Pons (tissue), 1 donor: ENCODE data around the gene AQP11.
"Not testable (repeated sequence)": the region's sequence is repeated elsewhere in the genome, so short reads cannot be mapped to it uniquely, and the experiment has no call there.

Experiments
- DNase-seq: peaks from one replicate; pipeline ENCODE4 v3.0.0-alpha.2; 2016; ENCODE audit warnings: low spot score

The AQP11 gene, protein sequence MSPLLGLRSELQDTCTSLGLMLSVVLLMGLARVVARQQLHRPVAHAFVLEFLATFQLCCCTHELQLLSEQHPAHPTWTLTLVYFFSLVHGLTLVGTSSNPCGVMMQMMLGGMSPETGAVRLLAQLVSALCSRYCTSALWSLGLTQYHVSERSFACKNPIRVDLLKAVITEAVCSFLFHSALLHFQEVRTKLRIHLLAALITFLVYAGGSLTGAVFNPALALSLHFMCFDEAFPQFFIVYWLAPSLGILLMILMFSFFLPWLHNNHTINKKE

GRCh38 chr11:77589521-77590193 is at the start of gene AQP11:
Gene AQP11, plus strand, starts transcription at chr11:77589953. Its CDS starts 40 bp downstream, at chr11:77589993.
- peak; percentile 76 for DNase-seq

GRCh38 chr11:77542296-77542695 is 47.5 kb upstream of the AQP11 start:
- DNase-seq = no peak

DNA sequence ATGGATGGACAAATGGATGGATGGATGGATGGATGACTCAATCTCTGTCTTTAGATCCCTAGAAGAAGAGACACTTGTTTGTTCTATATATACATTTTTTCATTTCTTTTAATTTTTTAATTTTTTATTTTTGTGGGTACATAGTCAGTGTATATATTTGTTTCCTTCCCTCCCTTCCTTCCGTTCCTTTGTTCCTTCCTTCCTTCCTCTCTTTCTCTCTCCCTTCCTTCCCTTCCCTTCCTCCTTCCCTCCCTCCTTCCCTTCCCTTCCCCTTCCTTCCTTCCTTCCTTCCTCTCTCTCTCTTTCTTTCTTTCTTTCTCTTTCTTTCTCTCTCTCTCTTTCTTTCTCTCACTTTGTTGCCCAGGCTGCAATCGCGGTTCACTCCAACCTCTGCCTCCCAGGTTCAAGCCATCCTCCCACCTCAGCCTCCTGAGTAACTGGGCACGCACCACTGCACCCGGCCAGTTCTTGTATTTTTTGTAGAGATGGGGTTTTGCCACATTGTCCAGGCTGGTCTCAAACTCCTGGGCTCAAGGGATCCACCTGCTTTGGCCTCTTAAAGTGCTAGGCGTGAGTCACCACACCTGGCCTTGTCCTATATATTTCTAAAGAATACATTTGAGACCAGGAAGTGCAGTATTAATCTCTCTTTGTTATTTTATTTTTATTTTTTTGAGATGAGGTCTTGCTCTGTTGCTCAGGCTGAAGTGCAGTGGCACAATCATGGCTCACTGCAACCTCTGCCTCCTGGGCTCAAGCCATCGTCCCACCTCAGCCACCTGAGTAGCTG is 42.5 kb upstream of the AQP11 start:
- no peak for DNase-seq

GRCh38 chr11:77547863-77548551 is 41.7 kb upstream of the AQP11 start:
- DNase-seq = peak; percentile 94

DNA sequence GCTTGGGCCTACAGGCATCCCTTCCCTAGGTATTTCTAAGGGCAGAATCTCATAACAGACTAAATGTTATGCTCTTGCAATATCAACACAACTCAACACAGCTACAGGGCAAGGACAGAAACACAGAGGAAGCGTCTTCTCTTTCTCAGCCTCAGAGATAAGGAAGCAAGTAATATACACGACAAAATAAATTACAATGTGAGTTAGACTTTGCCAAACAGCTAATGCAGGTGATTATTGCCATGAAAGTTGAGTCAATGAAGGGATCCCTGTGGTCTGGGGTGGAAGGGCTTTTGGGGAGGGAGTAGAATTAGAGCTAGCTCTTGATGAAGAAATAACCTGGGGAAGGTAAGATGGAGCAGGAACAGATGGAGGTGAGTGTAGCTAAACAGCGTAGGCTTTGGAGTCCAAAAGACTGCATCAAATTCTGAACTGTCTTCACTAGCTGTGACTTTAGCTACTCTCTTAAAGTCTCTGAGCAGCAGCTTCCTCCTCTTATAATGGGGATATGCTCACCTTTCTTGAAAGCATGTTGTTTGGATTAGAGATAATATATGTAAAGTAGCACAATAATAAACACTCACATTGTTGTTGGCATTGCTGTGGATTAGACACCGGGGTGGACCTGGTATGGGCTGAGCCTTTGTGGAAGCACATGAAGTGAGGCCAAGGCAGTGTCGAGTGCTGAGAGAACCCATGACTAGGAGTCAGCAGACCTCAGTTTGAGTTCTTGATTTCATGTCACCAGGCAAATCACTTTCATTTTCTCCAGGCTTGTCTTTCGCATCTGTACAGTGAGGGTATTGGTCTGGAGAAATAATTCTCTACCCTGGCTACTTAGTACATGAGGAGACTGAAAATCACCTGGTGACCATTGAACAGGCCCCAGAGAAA is 41.0 kb upstream of the AQP11 start:
- peak; percentile 11 for DNase-seq

DNA sequence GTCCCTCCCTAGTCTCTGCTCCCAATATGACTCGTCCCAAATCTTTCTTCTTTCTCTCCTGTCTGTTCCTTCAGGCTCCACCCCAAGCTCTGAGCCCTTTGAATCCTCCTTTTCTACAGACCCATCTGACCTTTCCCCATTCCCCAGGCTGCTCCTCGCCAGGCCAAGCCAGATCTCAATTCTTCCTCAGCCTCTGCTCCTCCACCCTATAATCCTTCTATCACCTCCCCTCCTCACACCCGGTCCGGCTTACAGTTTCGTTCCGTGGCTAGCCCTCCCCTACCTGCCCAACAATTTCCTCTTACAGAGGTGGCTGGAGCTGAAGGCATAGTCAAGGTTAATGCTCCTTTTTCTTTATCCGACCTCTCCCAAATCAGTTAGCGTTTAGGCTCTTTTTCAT is 38.3 kb upstream of the AQP11 start:
- DNase-seq = not testable (repeated sequence)

DNA sequence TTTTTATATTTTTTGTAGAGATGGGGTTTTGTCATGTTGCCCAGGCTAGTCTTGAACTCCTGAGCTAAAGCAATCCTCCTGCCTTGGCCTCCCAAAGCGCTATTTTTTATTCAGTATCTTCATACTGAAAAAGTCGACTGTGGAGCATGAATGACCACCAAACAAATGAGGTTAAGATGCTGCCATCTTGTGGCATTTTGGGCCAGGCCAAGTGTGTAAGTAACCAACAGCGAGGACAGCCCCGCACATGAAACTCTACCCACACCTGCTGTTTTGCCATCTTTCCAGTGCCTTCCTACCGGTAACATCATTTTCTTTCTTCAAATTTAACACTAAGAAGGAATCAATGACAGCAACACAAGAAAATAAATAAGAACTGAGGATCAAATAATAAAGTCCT is 32.2 kb upstream of the AQP11 start:
- DNase-seq = peak; percentile 48

DNA sequence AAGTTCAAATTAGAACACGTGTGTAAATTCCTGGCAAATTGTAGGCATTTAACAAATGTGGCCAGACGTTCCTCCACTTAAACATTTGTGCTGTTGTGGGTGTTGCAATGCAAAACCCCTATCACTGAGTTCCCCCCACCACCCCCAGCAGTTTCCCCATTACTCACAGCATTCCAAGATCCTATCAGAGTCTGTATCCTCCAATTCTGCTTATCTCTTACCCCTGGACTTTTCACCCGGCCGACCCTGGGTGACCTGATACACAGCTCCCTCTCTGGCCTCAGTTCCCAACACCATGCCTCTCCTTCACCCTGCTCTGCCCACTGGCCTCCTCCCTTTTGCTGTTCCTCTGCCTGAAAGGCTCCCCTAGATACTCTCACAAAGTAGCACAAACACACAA is 31.4 kb upstream of the AQP11 start:
- no peak for DNase-seq

DNA sequence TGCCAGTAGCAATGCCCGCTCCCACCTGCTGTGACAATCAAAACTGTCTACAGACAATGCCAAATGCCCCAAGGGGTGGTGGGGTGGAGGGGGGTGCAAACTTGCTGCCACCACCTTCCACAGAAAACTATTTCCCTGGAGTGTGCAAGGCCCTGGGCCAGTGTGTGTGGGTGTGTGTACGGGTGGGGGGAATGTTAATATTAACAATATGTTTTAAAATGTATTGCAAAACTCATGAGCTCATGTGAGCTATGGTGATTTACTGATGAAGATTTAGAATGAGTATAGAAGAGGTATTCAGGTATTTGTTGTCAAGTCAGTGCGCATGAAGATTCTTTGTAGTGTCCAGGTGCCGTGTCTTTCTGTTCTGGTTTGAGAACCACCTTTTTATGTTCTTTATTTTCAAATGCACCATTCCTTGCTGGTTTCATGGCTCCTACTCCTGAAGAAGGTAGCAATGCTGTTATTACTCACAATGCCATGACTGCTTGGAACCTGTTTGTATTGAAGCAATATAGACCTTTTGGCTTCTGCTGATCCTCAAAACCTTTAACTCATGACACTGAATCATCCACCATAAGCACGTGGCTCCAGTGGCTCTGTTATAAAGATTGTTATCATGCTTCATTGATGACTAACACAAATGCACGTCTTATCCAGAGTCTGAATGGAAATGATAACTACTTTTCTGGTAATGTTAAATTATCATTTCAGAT is 29.9 kb upstream of the AQP11 start:
- DNase-seq = no peak

GRCh38 chr11:77560605-77561004 is 29.1 kb upstream of the AQP11 start:
- DNase-seq = no peak

- DNase-seq = no peak
These were observed 28.5 kb upstream of the AQP11 start for GRCh38 chr11:77561257-77561656.

- DNase-seq = no peak
These were observed 21.4 kb upstream of the AQP11 start for GRCh38 chr11:77568306-77568705.

GRCh38 chr11:77568916-77569675 is 20.7 kb upstream of the AQP11 start:
- no peak for DNase-seq

DNA sequence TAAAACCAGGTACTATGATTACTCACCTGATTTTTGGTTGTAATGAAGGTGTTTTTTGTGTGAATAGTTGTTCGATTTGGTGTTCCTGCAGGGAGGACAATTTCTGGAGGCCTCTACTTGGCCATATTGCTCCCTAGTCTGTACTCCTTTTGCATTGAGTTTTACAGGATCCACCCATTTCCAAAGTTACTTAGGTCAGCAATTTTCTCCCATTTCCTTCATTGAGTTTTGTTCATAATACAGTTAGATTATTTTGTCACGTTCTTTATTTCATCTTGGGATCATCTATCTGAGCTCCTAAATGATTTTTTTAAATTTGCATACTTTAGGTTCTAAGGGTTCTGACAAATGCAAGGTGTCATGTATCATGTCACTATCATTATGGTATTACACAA is 20.1 kb upstream of the AQP11 start:
- DNase-seq = no peak

- DNase-seq = not testable (repeated sequence)
These were observed 18.9 kb upstream of the AQP11 start for GRCh38 chr11:77570896-77571295.

- DNase-seq = not testable (repeated sequence)
These were observed 14.3 kb upstream of the AQP11 start for GRCh38 chr11:77575428-77575827.

DNA sequence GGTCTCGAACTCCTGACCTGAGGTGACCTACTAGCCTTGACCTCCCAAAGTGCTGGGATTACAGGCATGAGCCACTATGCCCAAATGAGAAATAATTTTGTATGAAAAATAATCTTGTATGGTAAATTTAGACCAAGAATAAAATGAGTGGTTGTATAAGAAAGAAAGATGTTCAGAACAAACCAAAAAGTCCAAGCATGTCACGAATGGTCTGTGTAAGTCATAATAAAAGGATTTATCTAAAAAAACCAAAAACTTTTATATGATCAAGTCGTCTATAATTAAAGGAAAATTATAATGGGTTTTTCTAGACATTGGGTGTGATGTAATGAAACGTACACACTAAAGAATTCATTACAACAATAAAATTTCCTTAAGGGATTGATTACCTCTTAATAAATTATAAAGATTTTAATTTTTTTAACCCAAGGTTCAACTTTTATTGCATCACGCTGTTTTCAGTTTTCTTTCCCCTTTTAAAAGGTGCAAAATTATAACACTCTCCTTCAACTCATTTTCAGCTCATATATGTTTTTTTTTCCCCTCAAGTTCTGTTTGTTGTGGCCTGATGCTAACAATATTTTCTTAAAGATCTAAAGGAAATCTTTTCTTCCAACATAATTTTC is 8.9 kb upstream of the AQP11 start:
- DNase-seq = no peak

DNA sequence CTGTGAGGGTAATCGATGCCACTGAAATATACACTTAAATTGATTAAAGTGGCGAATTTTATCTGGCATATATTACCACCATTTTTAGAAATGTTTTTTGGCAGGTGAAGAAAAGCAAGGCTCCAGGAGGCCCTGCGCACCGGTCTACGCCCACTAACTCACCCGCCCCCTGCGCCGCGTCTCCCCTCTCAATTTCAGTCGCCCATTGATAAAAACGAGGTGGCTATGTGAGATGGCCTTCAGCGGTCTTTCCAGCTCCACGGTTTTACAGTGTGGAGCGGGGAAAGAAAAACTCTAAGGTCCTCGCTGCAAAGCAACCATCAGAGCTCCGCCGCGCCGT is 602 bp upstream of the AQP11 start:
- no peak for DNase-seq

DNA sequence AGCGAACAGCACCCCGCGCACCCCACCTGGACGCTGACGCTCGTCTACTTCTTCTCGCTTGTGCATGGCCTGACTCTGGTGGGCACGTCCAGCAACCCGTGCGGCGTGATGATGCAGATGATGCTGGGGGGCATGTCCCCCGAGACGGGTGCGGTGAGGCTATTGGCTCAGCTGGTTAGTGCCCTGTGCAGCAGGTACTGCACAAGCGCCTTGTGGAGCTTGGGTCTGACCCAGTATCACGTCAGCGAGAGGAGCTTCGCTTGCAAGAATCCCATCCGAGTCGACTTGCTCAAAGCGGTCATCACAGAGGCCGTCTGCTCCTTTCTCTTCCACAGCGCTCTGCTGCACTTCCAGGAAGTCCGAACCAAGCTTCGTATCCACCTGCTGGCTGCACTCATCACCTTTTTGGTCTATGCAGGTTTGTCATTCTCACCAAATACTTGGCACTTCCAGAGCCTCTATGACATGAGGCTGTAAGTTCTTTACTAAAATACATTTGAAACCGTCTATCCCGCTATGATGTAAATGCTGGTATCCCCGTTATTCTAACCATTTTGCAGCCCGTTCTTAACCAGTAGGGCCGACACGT is 535 bp downstream of the AQP11 start:
- peak; percentile 47 for DNase-seq
